HG03039 (cell line): ENCODE data around the gene MYEF2.

Experiments used
- ATAC-seq: cut with Tn5 transposase; IDR thresholded peaks from one replicate; pipeline ENCODE4 v1.9.1; 2021; ENCODE audit warnings: mild to moderate bottlenecking, moderate library complexity; ENCODE audit not compliant: unreplicated experiment

The MYEF2 gene

DNA sequence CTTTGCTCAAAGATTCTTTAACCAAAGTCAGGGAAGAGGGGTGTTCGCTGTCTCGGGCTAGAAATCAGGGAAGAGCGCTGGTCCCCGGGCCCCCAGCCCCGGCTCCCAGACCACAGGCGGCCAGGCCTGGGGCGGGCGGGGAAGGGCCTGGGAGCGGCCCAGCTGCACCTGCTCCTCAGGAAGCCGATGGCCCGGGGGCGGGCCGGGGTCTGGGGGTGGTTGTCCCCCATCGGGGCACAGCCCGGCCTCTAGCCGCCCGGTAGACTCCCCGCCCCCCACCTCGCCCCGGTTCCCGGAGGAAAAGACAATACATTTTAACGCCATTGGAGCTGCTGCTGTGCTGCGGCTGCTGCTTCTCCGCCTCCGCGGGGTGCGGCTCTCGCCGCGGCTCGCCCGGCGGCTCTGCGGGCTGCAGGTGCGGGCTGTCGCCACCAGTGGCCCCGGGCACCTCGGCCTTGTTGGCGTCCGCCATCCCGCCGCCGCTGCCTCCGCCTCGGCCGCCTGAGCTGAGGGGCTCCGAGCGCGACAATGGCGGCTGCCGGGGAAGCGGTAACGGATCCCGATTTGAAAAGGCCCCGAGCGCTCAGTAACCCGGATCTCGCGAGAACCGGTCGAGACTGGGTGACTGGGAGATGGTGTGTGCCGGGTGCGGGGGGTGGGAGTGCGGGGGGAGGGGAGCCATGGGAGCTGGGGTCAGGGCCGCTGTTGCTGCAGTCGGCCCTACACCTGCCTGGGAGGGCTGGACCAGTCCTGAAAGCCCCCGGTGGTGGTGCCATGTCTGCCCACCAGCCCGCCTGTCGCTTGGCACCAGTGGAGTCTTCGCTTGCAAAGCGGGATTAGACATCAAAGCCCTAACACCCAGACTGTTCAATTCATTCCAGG lies at the start of gene MYEF2:
Gene MYEF2 (minus strand): TSS at position 530 of the 882 bp plus-strand sequence. CDS start 58 bp downstream, at position 472.
- peak; percentile 84 for ATAC-seq

- ATAC-seq = no peak
Observed at GRCh38 chr15:48225771-48226170, 47.7 kb upstream of the MYEF2 start.

DNA sequence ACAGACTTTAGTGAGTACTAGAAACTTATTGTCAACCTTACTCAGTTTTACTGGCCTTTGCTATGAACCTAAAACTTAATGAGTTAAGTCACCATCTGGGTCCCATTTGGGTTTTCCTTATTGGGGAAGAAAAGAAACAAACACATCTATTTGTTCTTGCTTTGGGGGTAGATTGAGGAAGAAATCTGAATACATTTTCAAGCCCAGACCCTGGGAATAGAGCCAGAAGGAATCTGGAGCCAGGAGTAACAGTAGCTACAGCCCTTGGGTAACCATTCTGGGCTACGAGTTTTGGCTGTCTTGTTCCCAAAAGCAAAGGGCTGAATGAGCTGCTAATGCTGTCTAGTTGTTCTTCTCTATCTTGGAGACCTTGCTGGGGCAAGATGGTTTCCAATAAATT lies 44.5 kb upstream of the MYEF2 start:
- ATAC-seq = no peak

GRCh38 chr15:48221885-48222284 lies 43.8 kb upstream of the MYEF2 start:
- no peak for ATAC-seq

GRCh38 chr15:48221261-48221660 lies 43.2 kb upstream of the MYEF2 start:
- no peak for ATAC-seq

GRCh38 chr15:48205981-48206380 lies 27.9 kb upstream of the MYEF2 start, which contains the start of gene SLC12A1:
Gene SLC12A1, plus strand, starts transcription at chr15:48206302. Its CDS starts 1,418 bp downstream, at chr15:48207720.
- ATAC-seq = no peak

DNA sequence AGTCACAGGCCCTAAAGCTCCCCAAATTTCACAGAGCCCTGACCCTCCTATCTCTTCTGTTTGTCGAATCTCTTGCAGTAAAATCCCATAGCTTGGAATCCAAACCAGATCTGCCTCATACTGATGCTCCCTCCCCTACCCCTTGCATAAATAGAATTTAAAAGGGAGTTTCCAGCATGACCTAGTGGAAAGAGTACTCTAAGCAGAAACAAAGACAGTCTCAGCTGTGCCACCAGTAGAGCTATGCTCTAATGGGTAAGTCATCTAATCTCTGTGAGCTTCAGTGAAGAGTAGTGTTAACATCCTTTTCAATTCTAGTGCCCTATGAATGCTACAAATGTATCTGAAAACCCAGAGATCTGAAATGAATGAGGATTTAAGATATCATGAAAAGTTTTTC lies 24.0 kb upstream of the MYEF2 start:
- ATAC-seq = no peak

DNA sequence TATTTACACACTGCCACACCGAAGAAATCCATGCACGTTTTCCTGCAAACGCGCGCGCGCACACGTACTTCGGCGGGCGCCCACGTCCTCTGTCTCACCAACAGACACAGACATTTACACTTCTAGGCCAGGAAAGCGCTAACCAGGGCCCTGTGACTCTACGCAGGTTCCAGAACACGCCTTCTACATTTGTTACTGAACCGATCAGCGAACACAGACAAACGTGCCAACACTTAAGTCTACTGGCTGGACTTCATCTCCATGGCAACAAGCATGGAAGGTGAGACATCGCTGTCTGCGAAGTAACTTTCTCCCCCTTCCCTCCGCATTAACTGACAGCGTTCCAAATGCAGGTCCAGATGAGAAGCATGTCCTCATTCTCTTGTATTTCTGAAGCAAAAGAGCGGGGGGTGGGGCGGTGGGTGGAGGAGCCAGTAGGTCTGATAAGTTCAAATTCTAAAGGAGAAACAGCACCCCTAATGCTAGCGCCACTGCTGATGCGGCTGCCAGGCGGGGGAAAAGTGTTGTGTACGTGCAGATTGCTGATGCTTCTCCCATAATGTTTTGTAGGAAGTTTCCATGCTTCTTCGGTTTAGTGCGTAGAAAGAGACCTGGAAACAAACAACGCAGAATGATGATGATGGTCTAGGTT lies 13.6 kb upstream of the MYEF2 start, which contains the start of gene CTXN2:
Gene CTXN2 (plus strand): TSS at position 92 of the 652 bp plus-strand sequence. CDS start 9,636 bp downstream, outside the sequence.
- ATAC-seq = no peak

DNA sequence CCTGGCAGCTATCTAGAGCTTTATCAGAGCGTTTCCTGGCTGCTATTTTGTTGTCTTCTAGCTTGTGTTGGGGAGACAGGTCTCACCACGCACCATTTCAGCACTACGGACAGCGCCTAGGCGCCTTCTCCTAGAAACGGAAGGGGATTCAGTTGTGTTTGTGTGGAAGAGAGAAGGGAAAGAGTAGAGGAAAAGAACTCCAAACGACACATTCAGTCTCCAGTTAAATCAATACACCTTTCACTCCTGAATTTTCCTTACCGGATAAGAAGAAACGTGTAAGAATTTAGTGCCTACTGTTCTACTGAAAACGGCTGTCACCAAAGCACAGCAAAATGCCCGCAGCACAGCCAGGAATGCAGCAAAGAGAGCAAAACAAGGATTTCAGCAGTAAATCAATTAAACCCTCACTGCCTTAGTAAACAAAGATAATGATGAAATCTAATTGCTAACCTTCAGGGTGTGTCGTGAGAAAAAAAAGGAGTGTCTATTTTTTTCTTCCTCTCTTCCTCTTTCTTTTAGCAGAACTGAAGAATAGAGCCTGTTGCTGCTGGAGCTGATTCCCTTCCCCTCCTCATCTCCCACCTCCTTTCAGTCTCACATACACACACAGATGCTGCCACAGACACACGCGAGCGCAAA lies 13.0 kb upstream of the MYEF2 start:
- ATAC-seq = no peak

GRCh38 chr15:48186271-48186670 lies 8.2 kb upstream of the MYEF2 start:
- no peak for ATAC-seq

- ATAC-seq = no peak
Observed at GRCh38 chr15:48185529-48185928, 7.4 kb upstream of the MYEF2 start.

GRCh38 chr15:48182749-48183148 lies 4.7 kb upstream of the MYEF2 start:
- ATAC-seq = no peak

GRCh38 chr15:48178648-48178931 lies 495 bp upstream of the MYEF2 start:
- no peak for ATAC-seq

DNA sequence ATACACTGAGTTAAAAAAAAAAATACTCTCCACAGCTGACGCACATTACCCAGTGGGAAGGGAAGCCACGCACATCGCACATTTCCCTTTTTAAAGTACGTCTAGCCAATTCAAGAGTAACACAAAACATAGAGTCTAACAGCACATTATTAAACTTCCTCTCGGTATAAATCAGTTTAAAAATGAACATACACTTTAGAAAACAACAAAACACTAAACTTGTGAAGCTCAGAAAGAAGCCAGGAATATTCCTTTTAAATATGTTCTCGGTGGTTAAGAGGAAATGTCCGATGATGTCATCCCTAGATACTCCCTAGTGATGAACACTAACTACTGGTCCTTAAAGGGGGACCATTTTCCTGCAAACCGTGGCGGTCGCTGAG lies 721 bp downstream of the MYEF2 start:
- ATAC-seq = peak; percentile 66

GRCh38 chr15:48176957-48177356 lies 1.1 kb downstream of the MYEF2 start:
- no peak for ATAC-seq

- ATAC-seq = no peak
Observed at GRCh38 chr15:48176112-48176511, 2.0 kb downstream of the MYEF2 start.

GRCh38 chr15:48175126-48175525 lies 3.0 kb downstream of the MYEF2 start:
- no peak for ATAC-seq

DNA sequence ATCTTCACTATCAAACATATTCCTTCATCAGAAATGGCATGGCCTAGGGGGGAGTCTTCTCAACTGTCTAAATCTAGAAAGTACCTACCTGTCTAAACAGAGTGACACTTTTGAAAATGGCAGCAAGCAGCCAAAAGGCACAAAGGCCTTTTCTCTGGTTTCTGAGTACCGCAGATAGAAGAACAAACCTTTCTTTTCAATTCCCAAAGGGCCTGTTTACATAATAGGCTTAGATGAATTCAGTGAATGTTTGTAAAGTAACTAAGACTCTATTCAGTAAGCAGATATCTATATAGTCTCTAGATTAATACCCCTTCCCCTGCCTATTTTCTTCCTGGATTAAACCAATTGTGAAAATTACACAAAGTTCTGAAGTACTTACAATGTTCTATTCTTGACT lies 7.1 kb downstream of the MYEF2 start:
- no peak for ATAC-seq

GRCh38 chr15:48168616-48169015 lies 9.5 kb downstream of the MYEF2 start:
- no peak for ATAC-seq

GRCh38 chr15:48153526-48153925 lies 24.6 kb downstream of the MYEF2 start:
- no peak for ATAC-seq

- ATAC-seq = no peak
Observed at GRCh38 chr15:48149858-48150257, 28.2 kb downstream of the MYEF2 start.

DNA sequence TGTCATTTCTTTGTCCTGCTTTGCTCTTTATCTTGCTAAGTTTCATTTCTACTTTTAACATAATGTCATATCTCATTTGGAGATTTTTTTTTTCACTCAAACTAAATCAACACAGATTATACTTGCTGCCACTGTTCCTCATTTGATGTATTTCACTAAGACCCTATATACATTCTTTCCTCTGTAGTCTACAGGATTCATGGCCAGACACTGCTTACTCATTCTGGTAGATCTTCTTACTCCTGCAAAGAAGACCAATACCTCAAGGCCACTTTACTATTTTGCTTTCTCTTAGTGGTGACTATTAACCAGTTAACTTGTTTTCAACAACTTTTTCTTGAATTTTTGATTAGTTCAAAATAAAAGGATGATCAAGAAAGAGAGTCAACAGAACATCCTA lies 30.7 kb downstream of the MYEF2 start:
- no peak for ATAC-seq
